Loucy (cell line): ENCODE data around the gene MYO7B.

Experiments used
- CTCF ChIP-seq: fragments of 200-600 bp; sonication (generic); conservative IDR thresholded peaks from 2 replicates; pipeline ENCODE4 v1.5.1; 2014; ENCODE audit warnings: mild to moderate bottlenecking, antibody characterized with exemption, low read length
- EZH2phosphoT487 ChIP-seq: fragments of 200-600 bp; IDR thresholded peaks from 2 replicates; pipeline ENCODE4 v1.6.1; 2018; ENCODE audit warnings: antibody characterized with exemption, mild to moderate bottlenecking, moderate library complexity, borderline replicate concordance

GRCh38 chr2:127504552-127505430 is 30.7 kb upstream of the MYO7B start:
- TF ChIP-seq CTCF, result no peak
- TF ChIP-seq EZH2phosphoT487, result no peak
